ENCODE measurements around the gene HSD3B7. TPM values are rescaled to one million over a fixed set of nuclear protein-coding genes. Genes with fewer than 3 reads are reported as not detected.

The HSD3B7 gene
- total RNA-seq, 1 experiment from 2014 or later = 8.2 TPM

GRCh38 chr16:30982548-30983288, 2.3 kb upstream of the HSD3B7 start:
- DNase-seq (ENCODE audit: low read depth) = no peak

DNA sequence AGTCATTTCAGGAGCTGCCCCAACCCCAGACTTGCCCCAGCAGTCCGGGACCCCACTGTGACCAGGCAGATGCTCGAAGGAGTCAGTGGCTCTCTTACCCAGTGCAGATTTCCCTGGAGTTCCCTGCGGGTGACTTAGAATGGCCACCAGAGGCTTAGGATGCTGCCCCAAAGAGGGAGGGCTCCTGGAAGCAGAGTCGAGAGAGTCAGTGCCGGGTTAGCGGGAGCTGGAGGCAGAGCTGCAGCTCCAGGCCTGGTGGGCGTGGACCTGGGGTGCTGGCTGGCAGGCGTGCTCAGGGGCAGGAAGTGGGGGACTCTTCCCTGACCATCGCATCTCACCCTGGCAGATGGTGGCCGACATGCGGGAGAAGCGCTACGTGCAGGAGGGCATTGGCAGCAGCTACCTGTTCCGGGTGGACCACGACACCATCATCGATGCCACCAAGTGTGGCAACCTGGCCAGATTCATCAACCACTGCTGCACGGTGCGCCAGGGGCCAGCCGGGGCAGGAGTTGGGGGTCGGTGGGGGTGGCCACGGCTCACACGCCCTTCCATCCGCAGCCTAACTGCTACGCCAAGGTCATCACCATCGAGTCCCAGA, 1.6 kb upstream of the HSD3B7 start:
- DNase-seq (ENCODE audit: low read depth) = peak; percentile 39

GRCh38 chr16:30983898-30984610, 953 bp upstream of the HSD3B7 start:
- DNase-seq (ENCODE audit: low read depth) = no peak

GRCh38 chr16:30985401-30986128, 558 bp downstream of the HSD3B7 start:
- peak; percentile 61 for DNase-seq (ENCODE audit: low read depth)

GRCh38 chr16:30986129-30986991, 1.4 kb downstream of the HSD3B7 start:
- DNase-seq (ENCODE audit: low read depth) = no peak

GRCh38 chr16:30987581-30988190, 2.7 kb downstream of the HSD3B7 start:
- no peak for DNase-seq (ENCODE audit: low read depth)

GRCh38 chr16:30989469-30990047, 4.6 kb downstream of the HSD3B7 start:
- DNase-seq (ENCODE audit: low read depth) = no peak

GRCh38 chr16:30990105-30990504, 5.1 kb downstream of the HSD3B7 start:
- no peak for DNase-seq (ENCODE audit: low read depth)

- no peak for DNase-seq (ENCODE audit: low read depth)
Observed at GRCh38 chr16:30991052-30991451, 6.0 kb downstream of the HSD3B7 start.

GRCh38 chr16:30992276-30992780, 7.3 kb downstream of the HSD3B7 start:
- no peak for DNase-seq (ENCODE audit: low read depth)

- DNase-seq (ENCODE audit: low read depth) = no peak
Observed at GRCh38 chr16:30992931-30993816, 8.2 kb downstream of the HSD3B7 start.

- DNase-seq (ENCODE audit: low read depth) = no peak
Observed at GRCh38 chr16:30995927-30996323, 10.9 kb downstream of the HSD3B7 start.

- DNase-seq (ENCODE audit: low read depth) = no peak
Observed at GRCh38 chr16:30996324-30996984, 11.4 kb downstream of the HSD3B7 start.

DNA sequence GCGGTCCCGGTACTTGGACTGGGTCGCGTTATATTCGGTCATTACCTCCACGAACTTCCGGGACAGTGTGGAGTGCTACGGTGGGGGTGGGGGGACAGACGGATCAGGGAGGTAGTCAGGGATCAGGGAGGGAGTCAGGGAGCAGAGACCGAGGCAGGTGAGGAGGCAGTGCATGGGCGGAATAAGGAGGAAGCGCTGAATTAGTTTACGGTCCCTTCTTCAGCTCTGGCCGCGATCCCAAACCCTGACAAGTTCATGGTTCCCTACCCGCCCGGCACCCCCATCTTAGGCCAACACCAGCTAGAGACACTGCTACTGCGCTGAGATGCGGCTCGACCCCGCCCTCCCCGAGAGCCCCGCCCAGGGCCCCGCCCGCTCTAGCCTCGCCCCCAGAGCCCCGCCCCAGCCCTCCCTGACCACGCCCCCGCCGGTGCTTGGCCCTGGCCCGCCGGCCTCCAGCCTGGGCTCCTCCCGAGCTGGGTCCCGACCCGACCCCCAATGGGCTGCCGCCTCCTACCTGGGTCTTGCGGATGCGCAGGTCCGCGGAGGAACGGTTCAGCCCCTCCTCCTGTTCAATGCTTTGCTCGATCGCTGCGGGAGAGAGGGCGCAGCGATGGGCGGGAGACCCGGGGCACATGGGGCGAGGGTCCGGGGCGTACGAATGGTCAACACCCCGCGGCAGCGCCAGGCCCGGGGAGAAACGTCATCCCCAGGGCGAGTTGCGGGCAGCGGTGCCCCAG, 12.1 kb downstream of the HSD3B7 start:
- peak; percentile 68 for DNase-seq (ENCODE audit: low read depth)

- peak; percentile 96 for DNase-seq (ENCODE audit: low read depth)
Observed at GRCh38 chr16:30997725-30998711, 13.0 kb downstream of the HSD3B7 start.

All from M059J (cell line).